ENCODE data around the gene RXFP2. TPM values are rescaled to one million over a fixed set of nuclear protein-coding genes. Genes with fewer than 3 reads are reported as not detected.

The RXFP2 gene
- total and polyA plus RNA-seq, 10 of the 15 experiments (the other 5 are each of a cell fraction or from before 2014, with no cell fraction given) = 0.01 to 0.05 TPM; not detected in 8

- TF ChIP-seq, protein P1, sequence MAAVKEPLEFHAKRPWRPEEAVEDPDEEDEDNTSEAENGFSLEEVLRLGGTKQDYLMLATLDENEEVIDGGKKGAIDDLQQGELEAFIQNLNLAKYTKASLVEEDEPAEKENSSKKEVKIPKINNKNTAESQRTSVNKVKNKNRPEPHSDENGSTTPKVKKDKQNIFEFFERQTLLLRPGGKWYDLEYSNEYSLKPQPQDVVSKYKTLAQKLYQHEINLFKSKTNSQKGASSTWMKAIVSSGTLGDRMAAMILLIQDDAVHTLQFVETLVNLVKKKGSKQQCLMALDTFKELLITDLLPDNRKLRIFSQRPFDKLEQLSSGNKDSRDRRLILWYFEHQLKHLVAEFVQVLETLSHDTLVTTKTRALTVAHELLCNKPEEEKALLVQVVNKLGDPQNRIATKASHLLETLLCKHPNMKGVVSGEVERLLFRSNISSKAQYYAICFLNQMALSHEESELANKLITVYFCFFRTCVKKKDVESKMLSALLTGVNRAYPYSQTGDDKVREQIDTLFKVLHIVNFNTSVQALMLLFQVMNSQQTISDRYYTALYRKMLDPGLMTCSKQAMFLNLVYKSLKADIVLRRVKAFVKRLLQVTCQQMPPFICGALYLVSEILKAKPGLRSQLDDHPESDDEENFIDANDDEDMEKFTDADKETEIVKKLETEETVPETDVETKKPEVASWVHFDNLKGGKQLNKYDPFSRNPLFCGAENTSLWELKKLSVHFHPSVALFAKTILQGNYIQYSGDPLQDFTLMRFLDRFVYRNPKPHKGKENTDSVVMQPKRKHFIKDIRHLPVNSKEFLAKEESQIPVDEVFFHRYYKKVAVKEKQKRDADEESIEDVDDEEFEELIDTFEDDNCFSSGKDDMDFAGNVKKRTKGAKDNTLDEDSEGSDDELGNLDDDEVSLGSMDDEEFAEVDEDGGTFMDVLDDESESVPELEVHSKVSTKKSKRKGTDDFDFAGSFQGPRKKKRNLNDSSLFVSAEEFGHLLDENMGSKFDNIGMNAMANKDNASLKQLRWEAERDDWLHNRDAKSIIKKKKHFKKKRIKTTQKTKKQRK (IDR thresholded peaks at IDR 0.05; ENCODE audit: low read depth, low read length) = no peak
These were observed 8.0 kb downstream of the RXFP2 start (continued) for GRCh38 chr13:31747291-31747690.

DNA sequence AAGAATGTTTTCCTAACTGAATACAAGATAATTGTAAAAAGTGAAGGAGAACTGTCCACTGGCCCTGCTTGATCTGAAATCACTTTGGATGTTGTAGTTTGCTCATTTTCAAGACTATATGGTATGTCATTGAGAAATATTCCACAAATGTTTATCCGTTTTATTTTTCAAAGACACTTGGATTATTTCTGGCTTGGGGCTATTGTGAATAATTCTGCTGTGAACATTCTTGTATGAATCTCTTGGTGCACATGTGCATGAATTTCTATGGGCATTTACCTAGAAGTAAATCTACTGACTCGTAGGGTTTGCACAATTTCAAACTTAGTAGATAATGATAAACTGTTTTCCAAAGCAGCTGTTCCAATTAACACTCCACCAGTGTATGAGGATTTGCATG lies 8.6 kb downstream of the RXFP2 start:
- ChIA-PET RAD21 (ENCODE audit: unreplicated experiment) (no interaction called here), POLR2A (no interaction called here), CTCF (interaction anchor here (0.6 kb wide), 1 partner anchor 808 kb away, joined by 3 read pairs; no protein-coding TSS in a partner anchor), SMC1A (ENCODE audit: uncharacterized antibody, unreplicated experiment) (no interaction called here)
- no peaks in the 10 kb centered on the region for H4K20me1 ChIP-seq (ENCODE audit: control insufficient read depth, insufficient read depth)
- 0% methylated on average over 2 of the region's 2 CpGs for WGBS (ENCODE audit: insufficient coverage, insufficient replicate concordance, low lambda C conversion rate, missing lambda C conversion rate)
- no peaks in the 10 kb centered on the region for H3K79me2 ChIP-seq (ENCODE audit: control insufficient read depth, insufficient read depth, low read length)
- no peaks in the 10 kb centered on the region; a peak in 1 of 4 replicates for H3K27me3 ChIP-seq (replicated peaks in 1 of 2; ENCODE audit: control insufficient read depth in 2 of 2, insufficient read depth in 2 of 2, low read length in 1 of 2)
- in situ Hi-C loops (cut with MboI) (no loop called here), intact Hi-C loops (cut with micrococcal nuclease; ENCODE audit: unreplicated experiment) (no loop called here)
- H3K4me1 ChIP-seq (ENCODE audit: control insufficient read depth, insufficient read depth, low read length) = no peaks in the 10 kb centered on the region
- no peak for FAIRE-seq
- no peaks in the 10 kb centered on the region for H3K9me3 ChIP-seq (replicated peaks; ENCODE audit: control insufficient read depth, insufficient read depth, low read length)
- TF ChIP-seq NRF1 (conservative IDR thresholded peaks at IDR 0.05; ENCODE audit: low read depth, low read length) (no peak), CHD1 (IDR thresholded peaks at IDR 0.05; ENCODE audit: low read depth, low read length) (no peak), GATAD2B (conservative IDR thresholded peaks at IDR 0.05; ENCODE audit: low read depth) (no peak), TCF7 (IDR thresholded peaks at IDR 0.05; ENCODE audit: borderline replicate concordance) (no peak), PML (IDR thresholded peaks at IDR 0.05; ENCODE audit: low read length) (no peak), HCFC1 (IDR thresholded peaks at IDR 0.05; ENCODE audit: low read length) (no peak), WRNIP1 (IDR thresholded peaks at IDR 0.05; ENCODE audit: borderline replicate concordance, low read depth, low read length) (no peak)
- TF ChIP-seq, protein P1 (IDR thresholded peaks at IDR 0.05; ENCODE audit: low read depth, low read length) = no peak
- TF ChIP-seq, protein P2, sequence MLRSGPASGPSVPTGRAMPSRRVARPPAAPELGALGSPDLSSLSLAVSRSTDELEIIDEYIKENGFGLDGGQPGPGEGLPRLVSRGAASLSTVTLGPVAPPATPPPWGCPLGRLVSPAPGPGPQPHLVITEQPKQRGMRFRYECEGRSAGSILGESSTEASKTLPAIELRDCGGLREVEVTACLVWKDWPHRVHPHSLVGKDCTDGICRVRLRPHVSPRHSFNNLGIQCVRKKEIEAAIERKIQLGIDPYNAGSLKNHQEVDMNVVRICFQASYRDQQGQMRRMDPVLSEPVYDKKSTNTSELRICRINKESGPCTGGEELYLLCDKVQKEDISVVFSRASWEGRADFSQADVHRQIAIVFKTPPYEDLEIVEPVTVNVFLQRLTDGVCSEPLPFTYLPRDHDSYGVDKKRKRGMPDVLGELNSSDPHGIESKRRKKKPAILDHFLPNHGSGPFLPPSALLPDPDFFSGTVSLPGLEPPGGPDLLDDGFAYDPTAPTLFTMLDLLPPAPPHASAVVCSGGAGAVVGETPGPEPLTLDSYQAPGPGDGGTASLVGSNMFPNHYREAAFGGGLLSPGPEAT (IDR thresholded peaks at IDR 0.05; ENCODE audit: low read depth) = no peak
- no peak overlapping the region for H2AFZ ChIP-seq (ENCODE audit: control insufficient read depth, low read depth, low read length)
- H3K4me2 ChIP-seq (ENCODE audit: control insufficient read depth, insufficient read depth) = no peak overlapping the region
- no peak overlapping the region for H3K9ac ChIP-seq (ENCODE audit: control insufficient read depth, insufficient read depth, low read length)
- no peaks in the 10 kb centered on the region for H3K36me3 ChIP-seq (ENCODE audit: control insufficient read depth in 2 of 2, insufficient read depth in 2 of 2, low read length in 1 of 2)
- no peak overlapping the region for H3K27ac ChIP-seq (ENCODE audit: control insufficient read depth, insufficient read depth)
- no TSS peak for BruUV-seq (replicated peaks)
- H3K4me3 ChIP-seq = no peak overlapping the region
- no peak for DNase-seq (ENCODE audit: low read depth, low spot score)
- ATAC-seq = no peak
